NCI-H526 treated with DMSO at 0.1 percent for 48 hours (cell line): ENCODE data around the gene CELSR1.

Experiments
- DNase-seq: peaks from one replicate; lab custom pipeline; 2025; lab: John Stamatoyannopoulos, UW

Gene CELSR1

GRCh38 chr22:46458525-46458924, 78.9 kb downstream of the CELSR1 start:
- no peak for DNase-seq

- DNase-seq: no peak
Observed at GRCh38 chr22:46457502-46458488, 79.6 kb downstream of the CELSR1 start.

- DNase-seq: no peak
Observed at GRCh38 chr22:46456818-46457163, 80.6 kb downstream of the CELSR1 start.

GRCh38 chr22:46455446-46455845, 82.0 kb downstream of the CELSR1 start:
- DNase-seq: no peak

- DNase-seq: no peak
Observed at GRCh38 chr22:46454504-46455269, 82.7 kb downstream of the CELSR1 start.

- no peak for DNase-seq
Observed at GRCh38 chr22:46453829-46454503, 83.5 kb downstream of the CELSR1 start.

- DNase-seq: no peak
Observed at GRCh38 chr22:46453006-46453828, 84.2 kb downstream of the CELSR1 start.

GRCh38 chr22:46452195-46453005, 85.0 kb downstream of the CELSR1 start:
- no peak for DNase-seq

- no peak for DNase-seq
Observed at GRCh38 chr22:46451741-46452140, 85.7 kb downstream of the CELSR1 start.

GRCh38 chr22:46450931-46451561, 86.4 kb downstream of the CELSR1 start:
- no peak for DNase-seq

GRCh38 chr22:46449974-46450745, 87.3 kb downstream of the CELSR1 start:
- no peak for DNase-seq

GRCh38 chr22:46449116-46449691, 88.2 kb downstream of the CELSR1 start:
- no peak for DNase-seq

GRCh38 chr22:46448333-46448732, 89.1 kb downstream of the CELSR1 start:
- no peak for DNase-seq

GRCh38 chr22:46447906-46448305, 89.5 kb downstream of the CELSR1 start:
- DNase-seq: no peak

- DNase-seq: peak; percentile 56
Observed at GRCh38 chr22:46446799-46447198, 90.6 kb downstream of the CELSR1 start.

- DNase-seq: no peak
Observed at GRCh38 chr22:46445771-46446420, 91.5 kb downstream of the CELSR1 start.

- no peak for DNase-seq
Observed at GRCh38 chr22:46444390-46444854, 93.0 kb downstream of the CELSR1 start.

GRCh38 chr22:46443850-46444389, 93.5 kb downstream of the CELSR1 start:
- DNase-seq: peak; percentile 16
